Measurements from ENCODE around the gene NPHP4.

The NPHP4 gene

DNA sequence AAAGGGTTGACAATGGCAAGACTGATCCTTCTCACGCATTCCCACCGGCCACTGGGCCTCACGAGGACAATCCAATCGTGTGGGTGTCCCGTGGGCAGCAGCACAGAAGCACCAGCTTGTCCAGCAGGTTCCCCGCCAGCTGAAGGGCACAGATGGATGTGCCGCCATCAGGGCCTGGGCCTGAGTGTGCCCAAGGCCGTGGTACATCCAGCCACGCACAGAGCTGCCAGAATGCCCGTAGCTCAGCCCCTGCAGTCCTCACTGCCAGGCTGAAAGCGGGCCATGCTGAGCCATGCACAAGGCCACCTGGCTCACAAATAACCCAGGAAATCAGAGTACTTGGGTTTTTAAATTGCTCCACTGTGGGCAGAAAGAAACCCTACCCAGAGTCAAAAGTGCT, 7.0 kb downstream of the NPHP4 start:
- Histone ChIP-seq H3K27ac (ENCODE audit: low read depth, low read length, poor library complexity, severe bottlenecking) (no peak overlapping the region), H3K9ac (ENCODE audit: low read length) (no peak overlapping the region), H2AFZ (ENCODE audit: low read length) (no peak overlapping the region), H3K4me2 (ENCODE audit: low read length) (no peak overlapping the region), H3K27me3 (ENCODE audit: insufficient read depth, low read length) (no peaks in the 10 kb centered on the region), H3K9me3 (ENCODE audit: low read length) (no peaks in the 10 kb centered on the region), H3K9me2 (ENCODE audit: low read depth, low read length) (no peaks in the 10 kb centered on the region), H3K36me3 (ENCODE audit: insufficient read depth, low read length) (peaks cover 9% of the 10 kb centered on the region; the same call in 1 of the 2 replicates), H3K79me2 (ENCODE audit: insufficient read depth, low read length) (no peaks in the 10 kb centered on the region), H3K4me3 (ENCODE audit: low read depth, low read length, poor library complexity, severe bottlenecking) (no peak overlapping the region), H3K4me1 (ENCODE audit: insufficient read depth, low read length, severe bottlenecking) (no peaks in the 10 kb centered on the region), H3F3A (ENCODE audit: insufficient read depth, low read length) (no peaks in the 10 kb centered on the region), H4K20me1 (ENCODE audit: insufficient read depth, low read length) (no peaks in the 10 kb centered on the region)
- TF ChIP-seq EZH2 (IDR thresholded peaks at IDR 0.05; ENCODE audit: borderline replicate concordance, low read length) = no peak
- TF ChIP-seq, protein P1, sequence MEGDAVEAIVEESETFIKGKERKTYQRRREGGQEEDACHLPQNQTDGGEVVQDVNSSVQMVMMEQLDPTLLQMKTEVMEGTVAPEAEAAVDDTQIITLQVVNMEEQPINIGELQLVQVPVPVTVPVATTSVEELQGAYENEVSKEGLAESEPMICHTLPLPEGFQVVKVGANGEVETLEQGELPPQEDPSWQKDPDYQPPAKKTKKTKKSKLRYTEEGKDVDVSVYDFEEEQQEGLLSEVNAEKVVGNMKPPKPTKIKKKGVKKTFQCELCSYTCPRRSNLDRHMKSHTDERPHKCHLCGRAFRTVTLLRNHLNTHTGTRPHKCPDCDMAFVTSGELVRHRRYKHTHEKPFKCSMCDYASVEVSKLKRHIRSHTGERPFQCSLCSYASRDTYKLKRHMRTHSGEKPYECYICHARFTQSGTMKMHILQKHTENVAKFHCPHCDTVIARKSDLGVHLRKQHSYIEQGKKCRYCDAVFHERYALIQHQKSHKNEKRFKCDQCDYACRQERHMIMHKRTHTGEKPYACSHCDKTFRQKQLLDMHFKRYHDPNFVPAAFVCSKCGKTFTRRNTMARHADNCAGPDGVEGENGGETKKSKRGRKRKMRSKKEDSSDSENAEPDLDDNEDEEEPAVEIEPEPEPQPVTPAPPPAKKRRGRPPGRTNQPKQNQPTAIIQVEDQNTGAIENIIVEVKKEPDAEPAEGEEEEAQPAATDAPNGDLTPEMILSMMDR (IDR thresholded peaks at IDR 0.05; ENCODE audit: low read length) = no peak

GRCh38 chr1:5983361-5984103, 8.7 kb downstream of the NPHP4 start:
- H3K36me3 ChIP-seq (ENCODE audit: insufficient read depth, low read length) = peaks cover 9% of the 10 kb centered on the region; the same call in 1 of the 2 replicates
- no peak overlapping the region for H2AFZ ChIP-seq (ENCODE audit: low read length)
- no peaks in the 10 kb centered on the region for H3K9me2 ChIP-seq (ENCODE audit: low read depth, low read length)
- H4K20me1 ChIP-seq (ENCODE audit: insufficient read depth, low read length) = no peaks in the 10 kb centered on the region
- no peak overlapping the region for H3K9ac ChIP-seq (ENCODE audit: low read length)
- no peak overlapping the region for H3K4me3 ChIP-seq (ENCODE audit: low read depth, low read length, poor library complexity, severe bottlenecking)
- no peaks in the 10 kb centered on the region for H3F3A ChIP-seq (ENCODE audit: insufficient read depth, low read length)
- no peaks in the 10 kb centered on the region for H3K27me3 ChIP-seq (ENCODE audit: insufficient read depth, low read length)
- no peaks in the 10 kb centered on the region for H3K79me2 ChIP-seq (ENCODE audit: insufficient read depth, low read length)
- TF ChIP-seq, protein P1 (IDR thresholded peaks at IDR 0.05; ENCODE audit: low read length) = no peak
- TF ChIP-seq EZH2 (IDR thresholded peaks at IDR 0.05; ENCODE audit: borderline replicate concordance, low read length) = no peak
- no peak overlapping the region for H3K27ac ChIP-seq (ENCODE audit: low read depth, low read length, poor library complexity, severe bottlenecking)
- no peaks in the 10 kb centered on the region for H3K4me1 ChIP-seq (ENCODE audit: insufficient read depth, low read length, severe bottlenecking)
- H3K4me2 ChIP-seq (ENCODE audit: low read length) = no peak overlapping the region
- H3K9me3 ChIP-seq (ENCODE audit: low read length) = no peaks in the 10 kb centered on the region

- Histone ChIP-seq H3K27me3 (ENCODE audit: insufficient read depth, low read length) (no peaks in the 10 kb centered on the region), H3K4me1 (ENCODE audit: insufficient read depth, low read length, severe bottlenecking) (no peaks in the 10 kb centered on the region), H3F3A (ENCODE audit: insufficient read depth, low read length) (no peaks in the 10 kb centered on the region), H3K9me2 (ENCODE audit: low read depth, low read length) (no peaks in the 10 kb centered on the region), H4K20me1 (ENCODE audit: insufficient read depth, low read length) (no peaks in the 10 kb centered on the region), H3K4me3 (ENCODE audit: low read depth, low read length, poor library complexity, severe bottlenecking) (no peak overlapping the region), H2AFZ (ENCODE audit: low read length) (no peak overlapping the region), H3K9me3 (ENCODE audit: low read length) (no peaks in the 10 kb centered on the region), H3K27ac (ENCODE audit: low read depth, low read length, poor library complexity, severe bottlenecking) (no peak overlapping the region), H3K36me3 (ENCODE audit: insufficient read depth, low read length) (peaks cover 9% of the 10 kb centered on the region; the same call in 1 of the 2 replicates), H3K9ac (ENCODE audit: low read length) (no peak overlapping the region), H3K4me2 (ENCODE audit: low read length) (no peak overlapping the region), H3K79me2 (ENCODE audit: insufficient read depth, low read length) (no peaks in the 10 kb centered on the region)
- TF ChIP-seq, protein P1 (IDR thresholded peaks at IDR 0.05; ENCODE audit: low read length) = no peak
- no peak for TF ChIP-seq EZH2 (IDR thresholded peaks at IDR 0.05; ENCODE audit: borderline replicate concordance, low read length)
Measured at GRCh38 chr1:5982868-5983267, 9.4 kb downstream of the NPHP4 start.

Data from OCI-LY1 (cell line).